ENCODE measurements around the gene FAM107B. TPM values are rescaled to one million over a fixed set of nuclear protein-coding genes. Genes with fewer than 3 reads are reported as not detected.

The FAM107B gene
- total RNA-seq, 1 donor from 2014 or later: 82.2 TPM

DNA sequence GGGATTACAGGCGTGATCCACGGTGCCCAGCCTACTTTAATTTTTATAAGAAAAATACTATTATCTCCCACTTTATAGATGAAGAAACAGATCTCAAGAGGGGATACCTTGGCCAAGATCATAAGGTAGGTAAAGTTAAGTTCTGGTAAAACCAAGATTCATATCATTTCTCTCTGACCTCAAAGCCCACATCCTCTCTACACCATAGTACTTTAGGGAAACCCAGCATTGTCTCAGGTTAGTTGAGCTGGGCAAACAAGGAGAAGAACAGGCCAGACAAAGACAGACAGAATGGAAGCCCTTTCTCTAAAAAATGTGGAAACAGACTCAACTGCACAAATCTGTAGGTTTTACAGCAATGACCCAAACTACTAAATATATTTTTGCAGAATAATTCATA lies 246.2 kb downstream of the FAM107B start:
- H3K27ac Mint-ChIP-seq: no peak overlapping the region
- H3K36me3 Mint-ChIP-seq (ENCODE audit: insufficient read depth): peaks cover 19% of the 10 kb centered on the region
- DNase-seq (ENCODE audit: low spot score, unreplicated experiment): no peak
- TF ChIP-seq, protein P1, sequence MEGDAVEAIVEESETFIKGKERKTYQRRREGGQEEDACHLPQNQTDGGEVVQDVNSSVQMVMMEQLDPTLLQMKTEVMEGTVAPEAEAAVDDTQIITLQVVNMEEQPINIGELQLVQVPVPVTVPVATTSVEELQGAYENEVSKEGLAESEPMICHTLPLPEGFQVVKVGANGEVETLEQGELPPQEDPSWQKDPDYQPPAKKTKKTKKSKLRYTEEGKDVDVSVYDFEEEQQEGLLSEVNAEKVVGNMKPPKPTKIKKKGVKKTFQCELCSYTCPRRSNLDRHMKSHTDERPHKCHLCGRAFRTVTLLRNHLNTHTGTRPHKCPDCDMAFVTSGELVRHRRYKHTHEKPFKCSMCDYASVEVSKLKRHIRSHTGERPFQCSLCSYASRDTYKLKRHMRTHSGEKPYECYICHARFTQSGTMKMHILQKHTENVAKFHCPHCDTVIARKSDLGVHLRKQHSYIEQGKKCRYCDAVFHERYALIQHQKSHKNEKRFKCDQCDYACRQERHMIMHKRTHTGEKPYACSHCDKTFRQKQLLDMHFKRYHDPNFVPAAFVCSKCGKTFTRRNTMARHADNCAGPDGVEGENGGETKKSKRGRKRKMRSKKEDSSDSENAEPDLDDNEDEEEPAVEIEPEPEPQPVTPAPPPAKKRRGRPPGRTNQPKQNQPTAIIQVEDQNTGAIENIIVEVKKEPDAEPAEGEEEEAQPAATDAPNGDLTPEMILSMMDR (IDR thresholded peaks at IDR 0.05; ENCODE audit: unreplicated experiment): no peak
- H3K9me3 Mint-ChIP-seq (ENCODE audit: low read depth): no peaks in the 10 kb centered on the region
- H3K4me3 Mint-ChIP-seq (ENCODE audit: low read depth): no peak overlapping the region
- H3K27me3 Mint-ChIP-seq: no peaks in the 10 kb centered on the region
- peaks cover 29% of the 10 kb centered on the region for H3K4me1 Mint-ChIP-seq (ENCODE audit: low read depth)

DNA sequence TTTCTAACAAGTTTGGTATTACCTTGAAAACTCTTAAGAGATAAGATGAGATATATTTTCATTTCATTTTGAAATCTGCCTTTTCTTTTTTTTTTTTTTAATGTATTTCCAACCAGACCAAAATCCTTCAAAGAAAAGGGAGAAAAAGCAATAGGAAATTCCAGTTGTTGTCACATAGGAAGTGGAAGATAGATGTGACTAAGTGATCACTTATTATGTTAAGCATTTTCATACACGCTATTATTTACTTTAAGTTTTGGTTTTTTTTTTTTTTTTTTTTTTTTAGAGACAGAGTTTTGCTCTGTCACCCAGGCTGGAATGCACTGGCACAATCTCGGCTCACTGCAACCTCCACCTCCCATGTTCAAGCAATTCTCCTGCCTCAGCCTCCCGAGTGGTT lies 246.8 kb downstream of the FAM107B start:
- Mint-ChIP-seq H3K4me3 (ENCODE audit: low read depth) (no peak overlapping the region), H3K4me1 (ENCODE audit: low read depth) (peaks cover 23% of the 10 kb centered on the region), H3K27me3 (no peaks in the 10 kb centered on the region), H3K9me3 (ENCODE audit: low read depth) (no peaks in the 10 kb centered on the region), H3K36me3 (ENCODE audit: insufficient read depth) (peaks cover 21% of the 10 kb centered on the region), H3K27ac (no peak overlapping the region)
- TF ChIP-seq, protein P1 (IDR thresholded peaks at IDR 0.05; ENCODE audit: unreplicated experiment): no peak
- no peak for DNase-seq (ENCODE audit: low spot score, unreplicated experiment)

GRCh38 chr10:14527134-14527844 lies 247.4 kb downstream of the FAM107B start:
- Mint-ChIP-seq H3K4me1 (ENCODE audit: low read depth) (peaks cover 17% of the 10 kb centered on the region), H3K27me3 (no peaks in the 10 kb centered on the region), H3K27ac (peak overlapping the region; percentile 43), H3K4me3 (ENCODE audit: low read depth) (no peak overlapping the region), H3K9me3 (ENCODE audit: low read depth) (no peaks in the 10 kb centered on the region), H3K36me3 (ENCODE audit: insufficient read depth) (peaks cover 21% of the 10 kb centered on the region)
- no peak for DNase-seq (ENCODE audit: low spot score, unreplicated experiment)
- TF ChIP-seq, protein P1 (IDR thresholded peaks at IDR 0.05; ENCODE audit: unreplicated experiment): no peak

- TF ChIP-seq, protein P1 (IDR thresholded peaks at IDR 0.05; ENCODE audit: unreplicated experiment): no peak
- no peak for DNase-seq (ENCODE audit: low spot score, unreplicated experiment)
- Mint-ChIP-seq H3K9me3 (ENCODE audit: low read depth) (no peaks in the 10 kb centered on the region), H3K36me3 (ENCODE audit: insufficient read depth) (peaks cover 24% of the 10 kb centered on the region), H3K4me1 (ENCODE audit: low read depth) (peaks cover 10% of the 10 kb centered on the region), H3K4me3 (ENCODE audit: low read depth) (no peak overlapping the region), H3K27me3 (no peaks in the 10 kb centered on the region), H3K27ac (no peak overlapping the region)
These were observed 248.4 kb downstream of the FAM107B start for GRCh38 chr10:14526326-14526725.

GRCh38 chr10:14524691-14525324 lies 249.9 kb downstream of the FAM107B start:
- peaks cover 10% of the 10 kb centered on the region for H3K4me1 Mint-ChIP-seq (ENCODE audit: low read depth)
- no peak for DNase-seq (ENCODE audit: low spot score, unreplicated experiment)
- TF ChIP-seq, protein P1 (IDR thresholded peaks at IDR 0.05; ENCODE audit: unreplicated experiment): no peak
- H3K36me3 Mint-ChIP-seq (ENCODE audit: insufficient read depth): peaks cover 32% of the 10 kb centered on the region
- no peaks in the 10 kb centered on the region for H3K27me3 Mint-ChIP-seq
- no peak overlapping the region for H3K4me3 Mint-ChIP-seq (ENCODE audit: low read depth)
- no peak overlapping the region for H3K27ac Mint-ChIP-seq
- no peaks in the 10 kb centered on the region for H3K9me3 Mint-ChIP-seq (ENCODE audit: low read depth)
